Measurements from ENCODE around the gene CCDC87.
"Not testable (repeated sequence)": the region's sequence is repeated elsewhere in the genome, so short reads cannot be mapped to it uniquely, and the experiment has no call there.

Gene CCDC87

DNA sequence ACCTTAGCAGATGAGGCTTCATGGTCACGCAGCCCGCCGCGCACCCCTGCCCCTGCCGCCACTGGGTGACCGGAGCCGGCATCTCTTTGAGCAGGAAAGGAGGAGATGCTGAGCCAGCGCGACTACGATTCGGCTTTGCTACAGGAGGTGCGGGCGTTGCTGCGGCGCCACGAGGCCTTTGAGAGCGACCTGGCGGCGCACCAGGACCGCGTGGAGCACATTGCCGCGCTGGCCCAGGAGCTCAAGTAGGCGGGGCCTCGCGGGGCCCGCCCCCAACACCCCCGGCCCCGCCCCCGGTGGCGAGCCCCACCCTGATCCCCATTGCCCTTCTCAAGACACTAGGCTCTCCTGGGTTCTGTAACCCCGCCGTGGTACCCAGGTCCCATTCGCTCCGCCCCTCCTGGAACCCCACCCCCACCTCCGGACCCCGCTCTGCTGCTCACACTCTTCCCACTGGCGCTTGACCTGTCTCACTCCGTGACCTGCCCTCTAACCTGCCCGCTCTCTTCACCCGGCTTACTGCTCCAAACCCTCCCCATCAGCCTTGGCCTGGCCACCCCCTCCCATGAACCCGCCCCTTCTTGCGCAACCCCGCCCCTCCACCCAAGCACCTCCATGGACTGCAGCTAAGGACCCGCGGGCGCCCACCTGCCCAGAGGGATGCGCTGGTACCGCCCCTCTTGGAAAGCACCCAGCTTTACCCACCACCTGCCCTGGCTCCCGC lies 33.6 kb downstream of the CCDC87 start:
- DNase-seq (ENCODE audit: low read depth in 1 of 2, low spot score in 1 of 2): peak in 1 of 2 donors; percentile 22

DNA sequence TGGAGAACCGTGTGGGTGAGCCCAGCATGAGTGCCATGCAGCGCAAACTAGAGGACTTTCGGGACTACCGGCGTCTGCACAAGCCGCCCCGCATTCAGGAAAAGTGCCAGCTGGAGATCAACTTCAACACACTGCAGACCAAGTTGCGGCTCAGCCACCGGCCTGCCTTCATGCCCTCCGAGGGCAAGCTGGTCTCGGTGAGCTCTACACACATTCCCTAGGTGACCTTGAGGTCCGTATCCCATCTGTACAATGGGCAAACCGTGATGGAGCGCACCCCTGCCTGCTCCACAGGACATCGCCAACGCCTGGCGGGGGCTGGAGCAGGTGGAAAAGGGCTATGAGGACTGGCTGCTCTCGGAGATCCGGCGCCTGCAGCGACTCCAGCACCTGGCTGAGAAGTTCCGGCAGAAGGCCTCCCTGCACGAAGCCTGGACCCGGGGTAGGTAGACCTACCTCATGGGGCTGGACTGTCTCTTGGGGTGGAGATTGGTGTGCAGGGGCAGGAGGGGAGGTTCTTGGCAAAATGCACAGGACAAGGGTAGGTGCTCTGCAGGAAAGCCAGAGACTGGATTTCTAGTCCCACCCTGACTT lies 35.0 kb downstream of the CCDC87 start:
- DNase-seq (ENCODE audit: low read depth in 1 of 2, low spot score in 1 of 2): no peak

DNA sequence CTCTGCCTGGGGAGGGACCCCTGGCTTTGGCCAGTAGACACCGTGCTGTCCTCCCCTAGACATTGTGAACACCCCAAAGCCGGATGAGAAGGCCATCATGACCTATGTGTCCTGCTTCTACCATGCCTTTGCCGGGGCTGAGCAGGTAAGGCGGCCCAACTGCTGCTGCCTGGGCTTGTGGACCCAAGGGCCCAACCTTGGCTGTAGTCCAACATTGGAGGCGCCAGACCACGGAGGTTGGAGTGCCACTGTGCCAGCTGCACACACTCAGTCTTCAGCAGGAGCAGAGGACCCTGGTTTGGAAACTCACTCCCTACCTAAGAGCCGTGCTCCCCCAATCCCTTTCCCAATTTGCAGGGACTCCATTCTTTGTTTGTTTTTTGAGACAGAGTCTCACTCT lies 36.8 kb downstream of the CCDC87 start:
- DNase-seq (ENCODE audit: low read depth in 1 of 2, low spot score in 1 of 2): no peak

DNA sequence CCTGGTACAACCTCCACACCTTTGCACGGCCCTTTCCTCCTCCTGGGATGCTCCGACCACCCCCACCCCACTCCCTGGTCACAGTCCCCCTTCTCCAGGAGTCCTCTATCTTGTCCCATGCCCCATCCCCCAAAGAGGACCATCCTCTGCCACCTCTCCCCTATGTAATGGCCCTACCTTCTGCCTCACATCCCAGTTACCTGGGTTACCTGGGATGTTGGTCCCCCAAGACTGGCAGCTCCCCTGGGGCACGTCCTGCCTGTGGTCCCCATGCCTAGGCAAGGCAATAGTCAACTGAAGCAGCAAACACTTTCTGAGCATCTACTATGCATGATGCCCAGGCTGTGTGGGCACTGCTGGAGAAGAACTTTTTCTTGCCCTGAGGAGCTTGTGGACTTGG lies 37.4 kb downstream of the CCDC87 start:
- no peak for DNase-seq (ENCODE audit: low read depth in 1 of 2, low spot score in 1 of 2)

DNA sequence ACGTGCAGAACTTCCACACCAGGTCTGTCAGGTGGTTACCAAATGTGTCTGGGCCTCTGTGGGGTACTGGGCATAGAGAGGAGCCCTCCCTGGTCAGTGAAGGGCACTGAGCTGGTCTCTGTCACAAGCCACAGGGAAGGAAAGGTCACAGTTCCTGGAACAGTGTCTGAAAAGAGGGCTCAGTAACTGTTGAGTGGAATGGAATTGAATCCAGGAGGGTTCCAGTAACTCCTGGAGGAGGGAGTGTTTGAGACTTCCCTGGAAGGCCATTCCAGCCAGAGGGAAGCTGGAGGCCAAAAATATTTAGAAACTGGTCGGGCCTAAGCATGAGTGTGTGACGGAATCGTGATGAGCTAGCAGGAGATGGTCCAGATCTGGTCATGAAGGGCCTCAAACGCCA lies 38.3 kb downstream of the CCDC87 start:
- no peak for DNase-seq (ENCODE audit: low read depth in 1 of 2, low spot score in 1 of 2)

DNA sequence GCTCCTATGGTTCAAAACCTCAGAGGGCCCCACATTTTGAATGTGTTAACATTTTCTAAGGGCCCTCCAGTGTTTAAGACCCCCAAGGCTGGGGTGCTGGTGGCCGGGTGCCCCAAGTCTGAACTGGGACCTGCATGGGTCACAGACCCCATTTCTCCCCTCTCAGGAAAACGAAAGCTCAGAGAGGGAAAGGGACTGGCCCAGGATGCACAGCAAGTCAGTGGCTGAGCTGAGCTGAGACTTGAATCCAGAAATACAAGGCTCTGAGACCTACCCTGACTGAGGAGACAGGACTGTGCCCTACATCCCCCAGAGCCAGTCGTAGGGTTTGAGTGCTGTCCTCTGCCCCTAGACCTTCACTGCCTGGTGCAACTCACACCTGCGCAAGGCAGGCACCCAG lies 42.0 kb downstream of the CCDC87 start:
- DNase-seq (ENCODE audit: low read depth in 1 of 2, low spot score in 1 of 2): no peak

DNA sequence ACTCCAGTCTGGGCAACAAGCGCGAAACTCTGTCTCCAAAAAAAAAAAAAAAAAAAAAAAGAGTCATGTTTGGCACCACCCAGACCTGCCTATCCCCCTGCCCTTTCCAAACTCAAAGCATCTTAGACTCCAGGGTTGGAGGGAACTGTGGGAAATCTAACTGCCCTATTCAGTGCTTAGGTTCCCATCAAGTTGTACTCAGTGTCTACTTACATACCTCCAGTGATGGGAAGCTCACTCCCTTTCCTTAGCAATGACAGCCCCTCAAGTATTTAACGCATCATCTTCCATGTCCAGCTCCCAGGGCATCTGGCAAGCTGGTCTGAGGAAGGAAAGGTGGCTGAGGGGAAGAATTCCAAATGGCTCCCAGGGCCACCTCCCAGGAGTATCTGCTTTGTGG lies 43.2 kb downstream of the CCDC87 start:
- DNase-seq (ENCODE audit: low read depth in 1 of 2, low spot score in 1 of 2): no peak

DNA sequence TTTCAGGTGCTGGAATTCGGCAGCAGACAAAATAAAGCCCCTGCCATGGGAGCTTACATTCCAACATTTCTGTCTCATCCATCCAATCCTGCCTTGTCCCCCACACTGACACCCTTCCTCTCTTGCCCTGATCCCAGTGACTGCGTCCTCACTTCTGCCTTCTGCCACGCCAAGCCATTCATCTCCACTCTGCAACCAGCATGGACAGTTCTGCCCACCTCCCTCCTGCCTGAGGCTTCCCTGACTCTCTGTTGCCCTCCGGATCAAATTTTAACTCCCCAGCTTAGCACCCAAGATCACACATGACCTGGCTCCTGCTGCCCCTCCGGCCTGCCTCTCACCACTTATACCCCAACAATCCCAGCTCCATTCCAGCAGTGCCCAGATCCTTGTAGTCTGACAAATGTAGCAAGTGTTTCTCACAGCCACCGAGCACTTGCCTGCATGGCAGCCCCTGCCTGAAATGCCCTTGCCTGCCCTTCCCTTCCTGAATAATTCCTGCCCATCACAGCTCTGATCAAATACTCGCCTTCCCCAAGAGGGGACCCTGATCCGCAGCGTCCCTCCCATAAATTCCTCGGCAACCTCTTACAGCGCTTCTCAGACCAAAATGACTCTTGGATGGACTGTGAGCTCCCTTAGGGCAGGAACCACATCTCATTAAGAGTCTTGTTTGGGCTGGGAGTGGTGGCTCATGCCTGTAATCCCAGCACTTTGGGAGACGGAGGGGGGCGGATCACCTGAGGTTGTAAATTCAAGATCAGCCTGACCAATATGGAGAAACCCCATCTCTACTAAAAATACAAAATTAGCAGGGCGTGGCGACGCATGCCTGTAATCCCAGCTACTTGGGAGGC lies 43.9 kb downstream of the CCDC87 start:
- no peak for DNase-seq (ENCODE audit: low read depth in 1 of 2, low spot score in 1 of 2)

DNA sequence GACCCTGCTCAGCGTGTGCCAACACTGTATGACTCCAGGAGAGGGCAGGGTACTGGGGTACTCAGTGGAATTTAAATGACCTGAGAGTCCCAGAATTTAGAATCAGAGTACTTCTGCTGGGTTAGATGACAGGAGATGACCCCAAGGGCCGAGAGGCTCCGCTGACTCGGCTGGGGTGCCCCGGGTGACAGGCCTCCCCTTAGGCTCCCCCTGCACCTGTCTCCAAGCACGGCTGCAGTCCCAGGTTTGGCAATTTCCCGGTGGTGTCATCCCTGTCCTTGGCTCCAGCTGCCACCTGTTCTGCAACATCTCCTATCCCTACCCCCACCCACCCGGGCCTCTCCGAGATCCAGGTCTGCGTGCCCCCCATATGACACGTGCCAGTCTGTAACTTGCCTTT lies 44.8 kb downstream of the CCDC87 start:
- DNase-seq (ENCODE audit: low read depth in 1 of 2, low spot score in 1 of 2): no peak

DNA sequence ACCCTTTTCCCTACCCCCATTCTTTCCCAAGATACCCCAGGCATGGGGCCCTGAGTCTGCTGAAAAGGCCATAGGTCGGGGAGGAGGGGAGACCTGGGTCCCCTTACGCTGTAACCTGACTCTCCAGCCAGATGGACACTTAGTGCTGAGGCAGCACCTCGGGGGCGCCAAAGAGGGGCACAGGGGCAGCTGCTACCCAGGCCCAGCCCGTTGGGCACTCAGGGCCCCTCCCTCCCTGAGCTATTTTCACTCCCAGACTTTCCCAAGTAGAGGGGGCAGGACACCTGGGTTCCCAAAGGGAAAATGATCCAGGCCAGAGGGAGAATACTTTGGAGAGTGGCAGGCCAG lies 45.2 kb downstream of the CCDC87 start:
- no peak for DNase-seq (ENCODE audit: low read depth in 1 of 2, low spot score in 1 of 2)

DNA sequence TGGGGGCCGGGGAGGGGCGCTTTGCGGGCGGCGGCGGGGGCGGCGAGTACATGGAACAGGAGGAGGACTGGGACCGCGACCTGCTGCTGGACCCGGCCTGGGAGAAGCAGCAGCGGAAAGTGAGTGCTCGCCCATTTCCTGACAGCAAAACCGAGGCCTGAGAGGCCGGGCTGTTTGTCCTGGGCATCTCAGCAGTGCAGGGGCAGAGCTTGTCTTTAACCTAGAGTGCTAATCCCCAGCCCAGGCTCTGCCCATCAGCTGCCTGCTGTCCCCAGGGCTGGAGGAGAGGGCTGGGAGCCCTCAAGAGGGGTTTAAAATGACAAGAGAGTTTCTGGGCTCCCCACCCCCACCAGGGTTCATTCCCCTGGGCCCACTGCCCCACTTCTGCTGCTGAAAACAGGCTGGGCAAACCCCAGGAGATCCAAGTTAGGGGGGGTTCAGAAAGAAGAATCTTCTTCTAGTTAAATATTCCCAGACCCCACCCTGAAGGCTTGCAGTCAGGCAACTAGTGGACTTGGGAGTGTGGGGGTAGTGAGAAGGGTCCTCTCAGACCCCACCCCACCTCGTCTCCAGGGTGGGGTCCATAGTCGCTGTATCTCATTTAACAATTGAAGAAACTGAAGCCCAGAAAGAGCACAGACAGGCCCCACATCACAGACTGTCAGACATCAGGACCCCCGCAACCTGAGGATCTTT lies 45.7 kb downstream of the CCDC87 start:
- no peak for DNase-seq (ENCODE audit: low read depth in 1 of 2, low spot score in 1 of 2)

DNA sequence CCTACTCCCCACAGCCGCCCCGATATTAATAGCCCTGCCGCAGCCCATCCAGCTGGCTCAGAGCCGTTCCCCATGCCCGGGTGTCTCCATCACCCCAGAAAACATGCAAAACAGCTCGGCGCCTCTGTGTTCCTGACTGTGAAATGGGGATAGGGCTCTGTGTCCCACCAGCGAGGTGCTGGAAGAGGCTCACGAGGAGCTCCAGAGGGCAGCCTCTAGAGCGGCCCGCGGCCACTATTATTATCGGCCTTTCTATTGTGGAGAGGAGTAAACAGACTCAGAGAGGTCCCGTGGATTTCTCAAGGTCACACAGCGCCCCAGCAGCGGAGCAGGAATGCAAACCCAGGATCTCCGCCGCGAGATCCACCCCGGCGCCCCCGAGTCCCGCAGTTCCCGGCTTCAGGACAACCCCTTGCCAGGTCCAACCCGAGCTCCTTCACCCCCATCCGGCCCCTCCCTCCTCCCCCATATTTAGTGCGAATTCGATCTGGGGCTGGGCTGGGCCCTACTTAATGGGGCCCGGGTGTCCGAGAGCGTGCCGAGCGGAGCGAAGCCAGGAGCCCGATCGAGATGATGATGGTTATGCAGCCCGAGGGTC lies 46.4 kb downstream of the CCDC87 start, which contains the start of gene ACTN3:
TSS of gene ACTN3 (plus strand) at position 536 of the 598 bp plus-strand sequence. CDS start at position 571, 35 bp downstream.
- DNase-seq (ENCODE audit: low read depth in 1 of 2, low spot score in 1 of 2): no peak

DNA sequence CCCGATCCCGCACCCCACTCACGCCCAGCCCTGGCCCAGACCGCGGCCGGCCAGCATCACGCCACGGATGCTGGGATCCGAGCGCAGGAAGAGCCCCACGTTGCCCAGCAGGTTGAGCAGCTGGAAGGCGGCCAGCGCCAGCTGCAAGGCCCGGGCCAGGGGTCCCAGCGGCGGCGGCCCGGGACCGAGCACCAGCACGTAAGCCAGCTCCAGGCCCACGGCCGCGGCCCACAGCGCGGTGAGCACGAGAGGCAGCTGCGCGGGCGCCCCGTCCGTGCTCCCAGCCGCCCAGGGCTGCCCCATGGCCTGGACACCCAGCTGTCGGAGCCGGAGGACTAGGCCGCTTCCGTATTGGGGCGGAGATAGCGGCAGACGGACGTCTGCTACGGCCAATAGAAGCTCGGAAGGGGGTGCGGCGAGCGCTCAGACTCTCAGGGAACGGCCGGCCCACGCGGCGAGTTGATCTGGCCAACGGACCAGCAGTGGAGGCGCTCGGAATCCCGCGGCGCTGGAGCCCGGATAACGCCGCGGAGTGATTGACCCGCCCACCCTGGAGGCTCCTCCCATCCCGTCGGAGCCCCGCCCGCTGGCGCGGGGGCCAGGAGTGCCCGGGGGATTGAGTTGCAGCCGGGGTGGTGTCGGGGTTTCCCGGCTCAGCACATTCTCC lies 47.0 kb downstream of the CCDC87 start, which contains the start of gene ZDHHC24:
TSS of gene ZDHHC24 (minus strand) at position 348 of the 667 bp plus-strand sequence. CDS start at position 303, 45 bp downstream.
- peak; percentile 77 to 80 for DNase-seq (ENCODE audit: low read depth in 1 of 2, low spot score in 1 of 2)

DNA sequence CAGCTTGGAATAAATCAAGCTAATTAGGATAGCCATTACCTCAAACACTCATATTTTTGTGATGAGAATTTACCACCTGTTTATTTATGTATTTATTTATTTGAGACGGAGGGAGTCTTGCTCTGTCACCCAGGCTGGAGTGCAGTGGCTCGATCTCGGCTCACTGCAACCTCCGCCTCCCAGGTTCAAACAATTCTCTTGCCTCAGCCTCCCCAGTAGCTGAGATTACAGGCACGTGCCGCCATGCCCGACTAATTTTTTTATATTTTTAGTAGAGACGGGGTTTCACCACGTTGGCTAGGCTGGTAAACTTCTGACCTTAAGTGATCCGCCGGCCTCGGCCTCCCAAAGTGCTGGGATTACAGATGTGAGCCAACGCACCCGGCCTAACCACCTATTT lies 47.9 kb downstream of the CCDC87 start:
- not testable (repeated sequence) for DNase-seq (ENCODE audit: low read depth in 1 of 2, low spot score in 1 of 2)

DNA sequence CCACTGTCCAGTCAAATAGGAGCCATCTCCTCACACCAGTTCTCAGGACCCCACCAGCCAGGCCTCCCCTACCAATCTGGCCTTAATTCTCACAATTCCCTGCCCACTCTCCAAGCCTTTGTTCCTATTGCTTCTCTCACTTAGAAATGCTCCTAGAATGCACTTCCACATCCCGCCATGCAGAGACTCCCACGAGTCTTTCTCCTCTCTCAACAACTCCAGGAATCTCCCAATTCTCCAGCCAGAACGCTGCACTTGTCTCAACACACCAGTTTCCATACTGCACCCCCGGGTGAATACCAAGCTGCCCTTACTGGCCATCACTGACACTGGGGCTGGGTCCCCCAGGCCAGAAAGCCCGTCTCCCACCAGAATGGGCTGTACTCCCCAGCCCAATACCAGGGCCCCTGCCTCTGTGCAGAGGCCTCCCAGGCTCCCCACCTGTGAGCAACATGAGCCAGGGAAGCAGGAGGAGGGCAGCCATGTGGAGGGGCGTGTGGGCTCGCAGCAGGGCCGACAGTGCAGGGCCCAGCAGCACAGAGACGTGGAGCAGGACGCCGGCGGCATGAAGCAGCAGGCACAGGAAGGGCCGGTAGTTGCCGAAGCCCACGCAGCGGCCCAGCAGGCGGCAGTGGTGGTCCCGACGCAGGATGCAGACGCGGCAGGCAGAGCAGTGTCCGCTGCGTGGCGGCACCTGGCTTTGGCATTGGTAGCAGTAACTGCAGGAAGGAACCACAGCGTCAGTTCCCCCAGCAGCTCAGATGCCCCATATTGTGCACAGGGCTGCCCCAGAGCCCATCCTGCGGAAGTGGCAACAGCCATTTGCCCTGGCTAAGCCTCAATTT lies 49.4 kb downstream of the CCDC87 start:
- DNase-seq (ENCODE audit: low read depth in 1 of 2, low spot score in 1 of 2): peak in 1 of 2 donors; percentile 18

DNA sequence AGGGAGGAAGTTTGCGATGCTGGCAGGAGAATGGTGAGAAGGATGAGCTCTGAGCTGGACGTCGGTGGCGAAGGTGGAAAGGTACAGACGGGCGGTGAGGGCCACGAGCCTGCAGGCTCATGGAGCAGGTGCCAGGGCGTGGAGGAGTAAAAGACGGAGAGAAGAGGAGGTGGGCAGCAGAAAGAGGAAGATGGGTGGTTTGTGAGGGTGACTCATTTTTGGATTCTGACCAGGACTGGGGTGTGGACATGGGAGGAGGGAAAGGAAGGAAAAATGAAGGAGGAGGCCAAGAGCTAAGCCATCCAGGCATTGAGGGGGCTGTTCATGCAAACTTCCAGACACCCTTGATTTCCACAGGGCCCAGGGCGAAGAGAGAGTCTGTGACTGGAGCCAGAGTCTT lies 50.5 kb downstream of the CCDC87 start:
- DNase-seq (ENCODE audit: low read depth in 1 of 2, low spot score in 1 of 2): no peak

DNA sequence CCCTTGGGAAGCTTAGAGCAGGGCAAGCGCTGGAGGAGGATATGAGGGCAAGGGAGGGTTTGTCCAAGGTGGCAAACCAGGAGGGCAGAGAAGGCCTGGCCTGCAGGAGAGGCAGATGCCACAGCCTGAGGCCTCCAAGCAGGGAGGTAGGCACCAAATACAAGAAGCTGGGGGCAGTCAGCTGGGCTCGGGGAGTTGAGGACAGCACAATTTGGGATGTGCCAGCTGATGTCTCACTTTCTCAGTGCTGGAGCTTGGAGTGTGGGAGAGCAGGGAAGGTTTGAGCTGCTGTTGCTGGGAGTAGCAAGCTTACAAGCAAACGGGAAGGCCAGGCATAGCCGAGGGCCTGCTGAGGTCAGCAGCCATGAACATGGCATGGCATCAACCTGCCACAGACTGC lies 51.0 kb downstream of the CCDC87 start:
- DNase-seq (ENCODE audit: low read depth in 1 of 2, low spot score in 1 of 2): no peak

DNA sequence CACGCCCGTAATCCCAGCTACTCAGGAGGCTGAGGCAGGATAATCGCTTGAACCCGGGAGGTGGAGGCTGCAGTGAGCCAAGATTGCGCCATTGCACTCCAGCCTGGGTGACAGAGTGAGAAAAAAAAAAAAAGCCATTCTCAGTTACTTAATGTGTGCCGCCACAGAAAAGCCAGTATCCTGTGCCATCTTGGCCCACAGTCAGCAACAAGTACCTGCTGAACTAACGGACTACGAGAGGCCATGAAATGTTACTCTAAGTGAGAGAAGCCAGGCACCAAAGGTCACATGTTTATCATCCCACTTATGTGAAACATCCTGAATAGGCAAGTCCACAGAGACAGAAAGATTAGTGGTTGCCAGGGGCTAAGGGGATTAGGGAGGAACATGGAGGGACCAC lies 52.3 kb downstream of the CCDC87 start:
- not testable (repeated sequence) for DNase-seq (ENCODE audit: low read depth in 1 of 2, low spot score in 1 of 2)
